ENCODE results near the gene SUSD3.

Gene SUSD3

GRCh38 chr9:93092251-93092991 lies 33.9 kb downstream of the SUSD3 start:
- DNase-seq (ENCODE audit: insufficient read length, low spot score) (no peak), FAIRE-seq (peak; percentile 81)
- no peak for TF ChIP-seq POLR2AphosphoS5 (IDR thresholded peaks at IDR 0.05; ENCODE audit: low read depth, low read length)
- no peak for TF ChIP-seq SPI1 (IDR thresholded peaks at IDR 0.05; ENCODE audit: low read depth, low read length)

GRCh38 chr9:93093127-93093876 lies 34.8 kb downstream of the SUSD3 start:
- FAIRE-seq (peak; percentile 84), DNase-seq (ENCODE audit: insufficient read length, low spot score) (no peak)
- no peak for TF ChIP-seq POLR2AphosphoS5 (IDR thresholded peaks at IDR 0.05; ENCODE audit: low read depth, low read length)
- TF ChIP-seq POU2F2 (IDR thresholded peaks at IDR 0.05; ENCODE audit: low read depth, low read length): no peak
- TF ChIP-seq POLR2A (IDR thresholded peaks at IDR 0.05; ENCODE audit: low read depth, low read length): no peak
- TF ChIP-seq TAF1 (IDR thresholded peaks at IDR 0.05; ENCODE audit: low read depth, low read length): no peak
- TF ChIP-seq PAX5 (IDR thresholded peaks at IDR 0.05; ENCODE audit: insufficient read depth, low read length, severe bottlenecking): peak; percentile 38
- 0 out of 2 replicates have a peak, but pooled peaks have one; percentile 10 for TF ChIP-seq SPI1 (IDR thresholded peaks at IDR 0.05; ENCODE audit: low read depth, low read length)

GRCh38 chr9:93093877-93094657 lies 35.6 kb downstream of the SUSD3 start:
- peak; percentile 33 for FAIRE-seq

GRCh38 chr9:93094658-93095204 lies 36.2 kb downstream of the SUSD3 start:
- TF ChIP-seq TAF1 (IDR thresholded peaks at IDR 0.05; ENCODE audit: low read depth, low read length): 0 out of 2 replicates have a peak, but pooled peaks have one; percentile 34
- TF ChIP-seq PAX5 (IDR thresholded peaks at IDR 0.05; ENCODE audit: insufficient read depth, low read length, severe bottlenecking): no peak
- TF ChIP-seq POLR2A (IDR thresholded peaks at IDR 0.05; ENCODE audit: low read depth, low read length): peak; percentile 75
- TF ChIP-seq POU2F2 (IDR thresholded peaks at IDR 0.05; ENCODE audit: low read depth, low read length): peak; percentile 44; the same call in 1 of the 2 replicates
- TF ChIP-seq SPI1 (IDR thresholded peaks at IDR 0.05; ENCODE audit: low read depth, low read length): peak; percentile 98
- TF ChIP-seq POLR2AphosphoS5 (IDR thresholded peaks at IDR 0.05; ENCODE audit: low read depth, low read length): peak; percentile 81

More at GRCh38 chr9:93093877-93094657, 35.6 kb downstream of the SUSD3 start:
- no peak for DNase-seq (ENCODE audit: insufficient read length, low spot score)
- TF ChIP-seq POLR2AphosphoS5 (IDR thresholded peaks at IDR 0.05; ENCODE audit: low read depth, low read length) (no peak), SPI1 (IDR thresholded peaks at IDR 0.05; ENCODE audit: low read depth, low read length) (no peak), TAF1 (IDR thresholded peaks at IDR 0.05; ENCODE audit: low read depth, low read length) (no peak), POU2F2 (IDR thresholded peaks at IDR 0.05; ENCODE audit: low read depth, low read length) (no peak), PAX5 (IDR thresholded peaks at IDR 0.05; ENCODE audit: insufficient read depth, low read length, severe bottlenecking) (no peak), POLR2A (IDR thresholded peaks at IDR 0.05; ENCODE audit: low read depth, low read length) (no peak)

GRCh38 chr9:93095205-93096130 lies 37.0 kb downstream of the SUSD3 start:
- FAIRE-seq (peak; percentile 94), DNase-seq (ENCODE audit: insufficient read length, low spot score) (peak; percentile 96)
- 0 out of 2 replicates have a peak, but pooled peaks have one; percentile 9 for TF ChIP-seq POLR2A (IDR thresholded peaks at IDR 0.05; ENCODE audit: low read depth, low read length)
- no peak for TF ChIP-seq POU2F2 (IDR thresholded peaks at IDR 0.05; ENCODE audit: low read depth, low read length)

More at GRCh38 chr9:93094658-93095204, 36.2 kb downstream of the SUSD3 start:
- FAIRE-seq (no peak), DNase-seq (ENCODE audit: insufficient read length, low spot score) (no peak)

- TF ChIP-seq POU2F2 (IDR thresholded peaks at IDR 0.05; ENCODE audit: low read depth, low read length) (no peak), TAF1 (IDR thresholded peaks at IDR 0.05; ENCODE audit: low read depth, low read length) (no peak), SPI1 (IDR thresholded peaks at IDR 0.05; ENCODE audit: low read depth, low read length) (no peak), POLR2A (IDR thresholded peaks at IDR 0.05; ENCODE audit: low read depth, low read length) (no peak), POLR2AphosphoS5 (IDR thresholded peaks at IDR 0.05; ENCODE audit: low read depth, low read length) (no peak), PAX5 (IDR thresholded peaks at IDR 0.05; ENCODE audit: insufficient read depth, low read length, severe bottlenecking) (no peak)
- DNase-seq (ENCODE audit: insufficient read length, low spot score): no peak
- FAIRE-seq: peak; percentile 58
These were observed 37.8 kb downstream of the SUSD3 start, which contains the start of gene CARD19 for GRCh38 chr9:93096131-93096802. TSS of gene CARD19 (plus strand) at chr9:93096217. CDS start at chr9:93096346, 129 bp downstream.

GRCh38 chr9:93096811-93097382 lies 38.4 kb downstream of the SUSD3 start:
- TF ChIP-seq PAX5 (IDR thresholded peaks at IDR 0.05; ENCODE audit: insufficient read depth, low read length, severe bottlenecking): no peak
- TF ChIP-seq TAF1 (IDR thresholded peaks at IDR 0.05; ENCODE audit: low read depth, low read length): no peak
- no peak for TF ChIP-seq POLR2AphosphoS5 (IDR thresholded peaks at IDR 0.05; ENCODE audit: low read depth, low read length)
- DNase-seq (ENCODE audit: insufficient read length, low spot score): no peak
- no peak for FAIRE-seq

All from GM12891 (cell line).